Kidney epithelial cell (primary cell): Measurements from ENCODE around the gene FZD1. TPM values are rescaled to one million over a fixed set of nuclear protein-coding genes. Genes with fewer than 3 reads are reported as not detected.

Source experiments
- DNase-seq: peaks from one replicate; pipeline ENCODE4 v3.0.0-alpha.2; 2010; ENCODE audit warnings: low read depth
- H3K27me3 ChIP-seq: 2 replicates; pipeline ENCODE4 v1.6.0; 2011; ENCODE audit warnings: low read length; ENCODE audit not compliant: control insufficient read depth, insufficient read depth
- H3K36me3 ChIP-seq: 2 replicates; pipeline ENCODE4 v1.5.1; 2011; ENCODE audit warnings: low read length; ENCODE audit not compliant: control insufficient read depth, insufficient read depth
- H3K4me3 ChIP-seq: 2 replicates; pipeline ENCODE4 v1.5.1; 2011; ENCODE audit warnings: low read depth, mild to moderate bottlenecking, control low read depth, low read length
- CTCF ChIP-seq: IDR thresholded peaks from 2 replicates; pipeline ENCODE4 v1.5.1; 2011; ENCODE audit warnings: mild to moderate bottlenecking, moderate library complexity, low read length, control low read depth, inconsistent platforms; ENCODE audit not compliant: insufficient read depth, poor library complexity, severe bottlenecking
- total RNA-seq: library from RNA; depleted of rRNA; stranded (reverse); fragments of >200 nt; gene quantifications from 2 replicates; pipeline ENCODE4 v1.2.3, GENCODE V29; 2015

FZD1 gene
- total RNA-seq, 1 donor from 2014 or later: 8.6 TPM

- no peak for TF ChIP-seq CTCF
- no peak overlapping the region for H3K4me3 ChIP-seq
- DNase-seq: no peak
- H3K36me3 ChIP-seq: no peaks in the 10 kb centered on the region
- H3K27me3 ChIP-seq: no peaks in the 10 kb centered on the region
Measured at GRCh38 chr7:91250706-91251105, 13.5 kb upstream of the FZD1 start.

- TF ChIP-seq CTCF: no peak
- no peaks in the 10 kb centered on the region for H3K36me3 ChIP-seq
- no peak overlapping the region for H3K4me3 ChIP-seq
- H3K27me3 ChIP-seq: no peaks in the 10 kb centered on the region
- DNase-seq: no peak
Measured at GRCh38 chr7:91251877-91252276, 12.4 kb upstream of the FZD1 start.

- DNase-seq: no peak
- H3K36me3 ChIP-seq: no peaks in the 10 kb centered on the region
- no peak for TF ChIP-seq CTCF
- peak overlapping the region; percentile 51 for H3K4me3 ChIP-seq
- peaks cover 10% of the 10 kb centered on the region for H3K27me3 ChIP-seq
Measured at GRCh38 chr7:91263384-91264045, 718 bp upstream of the FZD1 start.

- DNase-seq: no peak
- no peaks in the 10 kb centered on the region for H3K36me3 ChIP-seq
- no peak for TF ChIP-seq CTCF
Measured at GRCh38 chr7:91264924-91265681, 870 bp downstream of the FZD1 start.

GRCh38 chr7:91265693-91266066, 1.4 kb downstream of the FZD1 start:
- peak overlapping the region; percentile 68 for H3K4me3 ChIP-seq
- no peak for DNase-seq
- peaks cover 10% of the 10 kb centered on the region for H3K27me3 ChIP-seq
- H3K36me3 ChIP-seq: no peaks in the 10 kb centered on the region
- TF ChIP-seq CTCF: no peak

More at GRCh38 chr7:91264924-91265681, 870 bp downstream of the FZD1 start:
- Histone ChIP-seq H3K27me3 (peaks cover 10% of the 10 kb centered on the region), H3K4me3 (peak overlapping the region; percentile 68)
